K562 (cell line): ENCODE data around the gene MAP3K19. TPM values are rescaled to one million over a fixed set of nuclear protein-coding genes. Genes with fewer than 3 reads are reported as not detected.

Experiments used
- ATAC-seq: fragments of 200-7000 bp; cut with Tn5 transposase; 3 replicates; pipeline ENCODE4 v1.9.1; 2020; ENCODE audit warnings: moderate library complexity
- BruUV-seq: library from RNA; stranded (reverse); fragments of 400-500 nt; replicated peaks from 2 replicates; lab custom pipeline; 2021; lab: Mats Ljungman, UMichigan
- CTCF ChIA-PET: fragments of 300-600 bp; formaldehyde crosslinking; extraction: SDS; loops from one replicate; lab custom pipeline; 2021; ENCODE audit warnings: low intra/inter-chr PET ratio; lab: Yijun Ruan, JAX
- POLR2A ChIA-PET: fragments of 300-600, 350-650 bp; sonication (Branson Sonifier 250); formaldehyde crosslinking; extraction: SDS; loops from one replicate; lab custom pipeline; 2021; ENCODE audit warnings: antibody characterized with exemption, inconsistent platforms; lab: Yijun Ruan, JAX
- DNase-seq, 4 experiments: peaks; one replicate each; pipeline versions ENCODE4 v3.0.0 to v3.0.0-alpha.2; 2011 to 2018; ENCODE audit warnings: low spot score in 3 of 4, mixed read lengths in 3 of 4; ENCODE audit errors: extremely low read depth in 1 of 4
- FAIRE-seq: peaks from 2 replicates; lab custom pipeline; 2011; peaks lifted over from hg19 to GRCh38; lab: Jason Lieb, UNC
- H2AFZ ChIP-seq: 2 replicates; pipeline ENCODE4 v1.6.0; 2011; ENCODE audit warnings: low read depth, low read length, control low read depth, inconsistent platforms
- H3K27ac ChIP-seq: fragments of 200-600 bp; 3 replicates; pipeline ENCODE4 v1.8.0; 2011; ENCODE audit warnings: low read depth, mild to moderate bottlenecking, control low read depth, inconsistent platforms, low read length, moderate library complexity, mixed read lengths; ENCODE audit errors: extremely low read depth
- H3K27me3 ChIP-seq, 2 experiments: fragments of 300-600 bp in 1 of 2; 2 replicates in 1 of 2; 3 replicates in 1 of 2; pipeline versions ENCODE4 v1.6.0 to v1.8.0; 2011; ENCODE audit warnings: inconsistent platforms in 2 of 2, low read length in 2 of 2, mild to moderate bottlenecking in 1 of 2, mixed read lengths in 1 of 2, moderate library complexity in 1 of 2; ENCODE audit not compliant: control insufficient read depth in 2 of 2, insufficient read depth in 2 of 2
- H3K36me3 ChIP-seq: fragments of 300-600 bp; 3 replicates; pipeline ENCODE4 v1.8.0; 2011; ENCODE audit warnings: mild to moderate bottlenecking, low read length, inconsistent platforms; ENCODE audit not compliant: control insufficient read depth, insufficient read depth
- H3K4me1 ChIP-seq, 2 experiments: fragments of 200-600 bp in 1 of 2; replicated peaks in 1 of 2; 2 replicates in 1 of 2; 3 replicates in 1 of 2; pipeline versions ENCODE4 v1.5.1 to v1.8.0; 2011; ENCODE audit warnings: inconsistent platforms in 2 of 2, low read length in 2 of 2, mild to moderate bottlenecking in 1 of 2, mixed read lengths in 1 of 2, moderate library complexity in 1 of 2; ENCODE audit not compliant: control insufficient read depth in 2 of 2, insufficient read depth in 2 of 2
- H3K4me2 ChIP-seq: 2 replicates; pipeline ENCODE4 v1.6.1; 2011; ENCODE audit warnings: low read length, control low read depth, inconsistent platforms, mixed read lengths; ENCODE audit not compliant: insufficient read depth
- H3K4me3 ChIP-seq: fragments of 200-600 bp; sonication (generic), shearing (Covaris generic); 2 replicates; pipeline ENCODE4 v1.5.1; 2016; ENCODE audit warnings: control low read depth, inconsistent platforms
- H3K79me2 ChIP-seq: fragments of 200-600 bp; 3 replicates; pipeline ENCODE4 v1.8.0; 2011; ENCODE audit warnings: low read length, inconsistent platforms; ENCODE audit not compliant: control insufficient read depth, insufficient read depth
- H3K9ac ChIP-seq, 2 experiments: 2 replicates each; pipeline versions ENCODE4 v1.6.0 to v1.6.1; 2011; ENCODE audit warnings: low read depth in 2 of 2, low read length in 2 of 2, control low read depth in 1 of 2, inconsistent platforms in 1 of 2, mild to moderate bottlenecking in 1 of 2, mixed read lengths in 1 of 2; ENCODE audit not compliant: insufficient read depth in 1 of 2
- H3K9me1 ChIP-seq: one replicate; pipeline ENCODE4 v1.6.0; 2011; ENCODE audit warnings: inconsistent platforms, mild to moderate bottlenecking, low read length, moderate library complexity; ENCODE audit not compliant: control insufficient read depth, insufficient read depth
- H3K9me3 ChIP-seq: replicated peaks from 2 replicates; pipeline ENCODE4 v1.5.1; 2011; ENCODE audit warnings: low read depth, low read length, inconsistent platforms; ENCODE audit not compliant: control insufficient read depth, insufficient read depth
- H4K20me1 ChIP-seq: replicated peaks from 2 replicates; pipeline ENCODE4 v1.6.1; 2011; ENCODE audit warnings: low read length, inconsistent platforms, mixed read lengths; ENCODE audit not compliant: control insufficient read depth, insufficient read depth
- E2F3 ChIP-seq: fragments of 250-450 bp; sonication (Bioruptor Pico); IDR thresholded peaks from 2 replicates; pipeline ENCODE4 v1.4.0; 2020; ENCODE audit warnings: mild to moderate bottlenecking
- MAFG ChIP-seq: fragments of 450-650 bp; conservative IDR thresholded peaks from 2 replicates; pipeline ENCODE4 v1.6.1; 2016; ENCODE audit warnings: missing genetic modification characterization, missing compliant biosample characterization
- NFE2 ChIP-seq: IDR thresholded peaks from 2 replicates; pipeline ENCODE4 v1.6.1; 2014; ENCODE audit warnings: antibody characterized with exemption, low read depth
- NFE2L1 ChIP-seq: fragments of 450-650 bp; IDR thresholded peaks from 2 replicates; pipeline ENCODE4 v1.6.1; 2016; ENCODE audit warnings: missing genetic modification characterization, low read depth, mild to moderate bottlenecking, missing compliant biosample characterization, moderate library complexity, borderline replicate concordance
- NR2C2 ChIP-seq, 2 experiments: fragments of 200-800 bp in 1 of 2; sonication (Bioruptor generic) in 1 of 2; sonication (generic) in 1 of 2; formaldehyde crosslinking in 1 of 2; IDR thresholded peaks; 2 replicates each; pipeline versions ENCODE4 v1.6.1 to v1.8.0; 2016 to 2022; ENCODE audit warnings: mild to moderate bottlenecking in 1 of 2, missing compliant biosample characterization in 1 of 2, missing genetic modification characterization in 1 of 2, missing genetic modification reagents in 1 of 2
- ZNF316 ChIP-seq: fragments of 450-650 bp; IDR thresholded peaks from 2 replicates; pipeline ENCODE4 v1.6.1; 2016
- WGBS: fragments of 100-300 bp; shearing (Covaris generic); methylation state at CpG from one replicate; pipeline ENCODE4 v1.1.6; 2016; ENCODE audit warnings: low coverage, mixed read lengths; ENCODE audit not compliant: insufficient coverage; ENCODE audit errors: missing lambda C conversion rate; 5-methylcytosine and 5-hydroxymethylcytosine counted together
- in situ Hi-C: fragments of 300-500 bp; cut with MboI; formaldehyde crosslinking; loops from 4 replicates; pipeline ENCODE4 v1.15.0; 2018; ENCODE audit warnings: inconsistent platforms, mixed read lengths
- intact Hi-C: fragments of 100-400 bp; cut with micrococcal nuclease; formaldehyde crosslinking; loops from 2 replicates; pipeline ENCODE4 v1.14.2; 2022
- polyA plus RNA-seq, 8 experiments: library from polyadenylated mRNA; depleted of rRNA in 4 of 8; stranded (reverse) in 5 of 8; unstranded in 3 of 8; fragments of >200 nt; fragmentation: Nextera tagmentation in 2 of 8; fragmentation: Illumina TruSeq in 1 of 8; extraction: Ambion mirVana in 2 of 8; extraction: Trizol in 1 of 8; gene quantifications; 2 replicates each; pipeline versions ENCODE4 v1.2.1 to v1.2.3, GENCODE V29; 2011 to 2014; ENCODE audit warnings: inconsistent platforms in 1 of 8, missing spikeins in 1 of 8
- total RNA-seq, 7 experiments: library from RNA; depleted of rRNA in 6 of 7; stranded (reverse); fragments of >200 nt in 6 of 7; fragmentation: Illumina TruSeq in 2 of 7; extraction: Trizol in 2 of 7; gene quantifications; 2 replicates each; pipeline versions ENCODE4 v1.2.1 to v1.2.3, GENCODE V29; 2011 to 2021; ENCODE audit warnings: low replicate concordance in 1 of 7

The MAP3K19 gene
- total and polyA plus RNA-seq, 9 of the 15 experiments (the other 6 are each of a cell fraction or from before 2014, with no cell fraction given): 0.29 TPM; not detected in 8

DNA sequence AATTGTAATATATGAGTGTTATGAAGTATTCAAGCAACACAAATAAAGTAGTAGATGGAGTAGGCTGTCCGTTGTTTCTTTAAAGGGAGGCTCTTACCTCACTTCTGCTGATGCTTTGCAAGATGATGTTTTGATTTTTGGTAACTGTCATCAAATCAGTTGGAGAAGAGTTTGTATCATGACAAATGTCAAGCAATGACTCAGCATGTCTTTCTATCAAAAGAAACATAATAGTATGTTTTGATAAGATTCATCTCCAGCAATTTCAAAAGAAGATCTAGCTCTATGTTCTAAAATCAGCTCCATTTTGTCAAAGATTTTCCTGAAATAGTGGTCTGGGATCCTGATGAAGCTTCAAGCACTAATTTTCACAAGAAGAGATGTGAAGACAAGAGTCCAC, 25.6 kb downstream of the MAP3K19 start:
- H4K20me1 ChIP-seq: no peaks in the 10 kb centered on the region
- no peaks in the 10 kb centered on the region for H3K9me1 ChIP-seq
- peaks cover 0 to 4% of the 10 kb centered on the region in 2 experiments; a peak in 2 of 5 replicates for H3K27me3 ChIP-seq
- H3K79me2 ChIP-seq: no peaks in the 10 kb centered on the region
- H3K9ac ChIP-seq: no peak overlapping the region
- no peak overlapping the region for H2AFZ ChIP-seq
- H3K4me2 ChIP-seq: no peak overlapping the region
- H3K9me3 ChIP-seq: no peaks in the 10 kb centered on the region
- no TSS peak for BruUV-seq
- DNase-seq (no peak), FAIRE-seq (no peak), ATAC-seq (no peak)
- H3K4me3 ChIP-seq: no peak overlapping the region
- H3K36me3 ChIP-seq: no peaks in the 10 kb centered on the region
- POLR2A ChIA-PET: no interaction called here
- WGBS: 0% methylated on average over 1 of the region's 1 CpG
- no peak overlapping the region for H3K27ac ChIP-seq
- peak; percentile 49; the same call in 1 of the 2 replicates for TF ChIP-seq MAFG (tag)
- TF ChIP-seq ZNF316: peak; percentile 53; the same call in 1 of the 2 replicates
- peak; percentile 42 for TF ChIP-seq NFE2
- no peak for TF ChIP-seq E2F3 (CRISPR knock-in tag)
- peak; percentile 61; the same call in 1 of the 2 replicates for TF ChIP-seq NFE2L1 (tag)
- TF ChIP-seq NR2C2 (CRISPR knock-in tag; IDR thresholded peaks at IDR 0.05): no peak
- no peak for TF ChIP-seq NR2C2 (tag; IDR thresholded peaks at IDR 0.05)
- in situ Hi-C loops (no loop called here), intact Hi-C loops (no loop called here)
- no peaks in the 10 kb centered on the region for H3K4me1 ChIP-seq
- CTCF ChIA-PET: no interaction called here
